ENCODE measurements around the gene PIP4K2B. TPM values are rescaled to one million over a fixed set of nuclear protein-coding genes. Genes with fewer than 3 reads are reported as not detected.
"Not testable (repeated sequence)": the region's sequence is repeated elsewhere in the genome, so short reads cannot be mapped to it uniquely, and the experiment has no call there.

Gene PIP4K2B
- polyA plus RNA-seq, 1 donor from 2014 or later: 164 TPM

DNA sequence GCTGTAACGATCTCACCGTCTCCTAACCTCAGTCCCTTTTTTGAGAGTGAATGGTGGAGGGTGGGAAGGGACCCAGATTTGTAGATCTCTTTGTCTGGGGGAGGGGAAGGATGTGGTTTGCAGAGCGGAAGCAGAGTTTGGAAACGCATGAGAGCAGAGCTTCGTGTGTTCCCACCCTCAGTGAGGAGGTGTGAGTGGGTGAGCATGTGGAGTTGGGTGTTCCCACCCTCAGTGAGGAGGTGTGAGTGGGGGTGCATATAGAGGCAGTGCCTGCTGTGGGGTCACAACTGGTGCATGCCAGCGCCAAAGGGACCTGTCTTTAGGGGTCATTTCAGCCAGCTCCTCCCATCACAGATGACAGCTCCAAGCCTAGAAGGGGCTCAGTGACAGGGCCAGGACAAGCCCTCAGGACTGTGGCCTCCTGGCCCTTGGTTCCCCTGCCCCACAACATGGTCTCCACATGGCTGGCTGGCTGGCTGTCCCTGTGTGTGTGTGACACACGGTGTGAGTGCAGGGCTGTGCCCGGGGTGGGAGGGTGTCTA is 71.0 kb downstream of the PIP4K2B start:
- TF ChIP-seq POLR2AphosphoS5 (IDR thresholded peaks at IDR 0.05): no peak
- TF ChIP-seq, protein P1, sequence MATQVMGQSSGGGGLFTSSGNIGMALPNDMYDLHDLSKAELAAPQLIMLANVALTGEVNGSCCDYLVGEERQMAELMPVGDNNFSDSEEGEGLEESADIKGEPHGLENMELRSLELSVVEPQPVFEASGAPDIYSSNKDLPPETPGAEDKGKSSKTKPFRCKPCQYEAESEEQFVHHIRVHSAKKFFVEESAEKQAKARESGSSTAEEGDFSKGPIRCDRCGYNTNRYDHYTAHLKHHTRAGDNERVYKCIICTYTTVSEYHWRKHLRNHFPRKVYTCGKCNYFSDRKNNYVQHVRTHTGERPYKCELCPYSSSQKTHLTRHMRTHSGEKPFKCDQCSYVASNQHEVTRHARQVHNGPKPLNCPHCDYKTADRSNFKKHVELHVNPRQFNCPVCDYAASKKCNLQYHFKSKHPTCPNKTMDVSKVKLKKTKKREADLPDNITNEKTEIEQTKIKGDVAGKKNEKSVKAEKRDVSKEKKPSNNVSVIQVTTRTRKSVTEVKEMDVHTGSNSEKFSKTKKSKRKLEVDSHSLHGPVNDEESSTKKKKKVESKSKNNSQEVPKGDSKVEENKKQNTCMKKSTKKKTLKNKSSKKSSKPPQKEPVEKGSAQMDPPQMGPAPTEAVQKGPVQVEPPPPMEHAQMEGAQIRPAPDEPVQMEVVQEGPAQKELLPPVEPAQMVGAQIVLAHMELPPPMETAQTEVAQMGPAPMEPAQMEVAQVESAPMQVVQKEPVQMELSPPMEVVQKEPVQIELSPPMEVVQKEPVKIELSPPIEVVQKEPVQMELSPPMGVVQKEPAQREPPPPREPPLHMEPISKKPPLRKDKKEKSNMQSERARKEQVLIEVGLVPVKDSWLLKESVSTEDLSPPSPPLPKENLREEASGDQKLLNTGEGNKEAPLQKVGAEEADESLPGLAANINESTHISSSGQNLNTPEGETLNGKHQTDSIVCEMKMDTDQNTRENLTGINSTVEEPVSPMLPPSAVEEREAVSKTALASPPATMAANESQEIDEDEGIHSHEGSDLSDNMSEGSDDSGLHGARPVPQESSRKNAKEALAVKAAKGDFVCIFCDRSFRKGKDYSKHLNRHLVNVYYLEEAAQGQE (IDR thresholded peaks at IDR 0.05; ENCODE audit: borderline replicate concordance): no peak
- Histone ChIP-seq H3K4me2 (ENCODE audit: low read length) (no peak overlapping the region), H4K20me1 (ENCODE audit: insufficient read depth) (no peaks in the 10 kb centered on the region), H3K36me3 (ENCODE audit: insufficient read depth, low read length) (no peaks in the 10 kb centered on the region), H3K9ac (ENCODE audit: low read length) (no peak overlapping the region), H3K27me3 (ENCODE audit: insufficient read depth, low read depth, low read length) (no peaks in the 10 kb centered on the region), H2AFZ (ENCODE audit: low read depth, low read length) (no peak overlapping the region), H3K27ac (ENCODE audit: low read length) (no peak overlapping the region), H3K4me3 (ENCODE audit: low read length) (no peak overlapping the region), H3F3A (ENCODE audit: insufficient read depth, low read length, poor library complexity, severe bottlenecking) (no peaks in the 10 kb centered on the region), H3K9me3 (ENCODE audit: low read length) (no peaks in the 10 kb centered on the region), H3K79me2 (replicated peaks; ENCODE audit: insufficient read depth, low read length) (no peaks in the 10 kb centered on the region), H3K9me2 (ENCODE audit: insufficient read depth, low read length) (no peaks in the 10 kb centered on the region)

DNA sequence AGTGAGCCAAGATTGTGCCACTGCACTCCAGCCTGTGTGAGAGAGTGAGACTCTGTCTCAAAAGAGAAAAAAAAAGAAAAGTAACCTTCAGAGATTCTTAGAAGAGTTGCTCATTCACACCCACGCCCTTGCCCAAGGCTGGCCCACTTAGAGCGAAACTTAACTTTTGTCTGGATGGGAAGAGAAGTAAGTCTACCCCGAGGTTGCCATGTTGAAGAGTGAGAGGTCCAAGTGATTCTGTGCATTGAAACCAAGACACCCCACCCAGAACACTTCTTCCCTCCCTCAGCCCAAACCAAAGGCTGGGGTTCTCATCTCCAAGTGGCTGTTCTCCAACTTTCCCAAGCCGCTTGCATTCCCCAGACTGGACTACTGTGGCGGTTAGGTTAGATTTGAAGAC is 71.6 kb downstream of the PIP4K2B start:
- TF ChIP-seq MXI1 (conservative IDR thresholded peaks at IDR 0.05; ENCODE audit: poor library complexity, severe bottlenecking): no peak
- no peak for TF ChIP-seq TAF1 (IDR thresholded peaks at IDR 0.05; ENCODE audit: low read depth)
- no peak for TF ChIP-seq EP300 (conservative IDR thresholded peaks at IDR 0.05; ENCODE audit: poor library complexity, severe bottlenecking)
- TF ChIP-seq POLR2AphosphoS5 (IDR thresholded peaks at IDR 0.05): no peak
- TF ChIP-seq, protein P1 (IDR thresholded peaks at IDR 0.05; ENCODE audit: borderline replicate concordance): no peak
- TF ChIP-seq EZH2 (IDR thresholded peaks at IDR 0.05; ENCODE audit: borderline replicate concordance, insufficient read depth, low read length, poor library complexity, severe bottlenecking): no peak
- TF ChIP-seq RAD21 (conservative IDR thresholded peaks at IDR 0.05): no peak
- TF ChIP-seq SMC3 (conservative IDR thresholded peaks at IDR 0.05; ENCODE audit: poor library complexity): no peak
- TF ChIP-seq, protein P2, sequence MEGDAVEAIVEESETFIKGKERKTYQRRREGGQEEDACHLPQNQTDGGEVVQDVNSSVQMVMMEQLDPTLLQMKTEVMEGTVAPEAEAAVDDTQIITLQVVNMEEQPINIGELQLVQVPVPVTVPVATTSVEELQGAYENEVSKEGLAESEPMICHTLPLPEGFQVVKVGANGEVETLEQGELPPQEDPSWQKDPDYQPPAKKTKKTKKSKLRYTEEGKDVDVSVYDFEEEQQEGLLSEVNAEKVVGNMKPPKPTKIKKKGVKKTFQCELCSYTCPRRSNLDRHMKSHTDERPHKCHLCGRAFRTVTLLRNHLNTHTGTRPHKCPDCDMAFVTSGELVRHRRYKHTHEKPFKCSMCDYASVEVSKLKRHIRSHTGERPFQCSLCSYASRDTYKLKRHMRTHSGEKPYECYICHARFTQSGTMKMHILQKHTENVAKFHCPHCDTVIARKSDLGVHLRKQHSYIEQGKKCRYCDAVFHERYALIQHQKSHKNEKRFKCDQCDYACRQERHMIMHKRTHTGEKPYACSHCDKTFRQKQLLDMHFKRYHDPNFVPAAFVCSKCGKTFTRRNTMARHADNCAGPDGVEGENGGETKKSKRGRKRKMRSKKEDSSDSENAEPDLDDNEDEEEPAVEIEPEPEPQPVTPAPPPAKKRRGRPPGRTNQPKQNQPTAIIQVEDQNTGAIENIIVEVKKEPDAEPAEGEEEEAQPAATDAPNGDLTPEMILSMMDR (IDR thresholded peaks at IDR 0.05; ENCODE audit: poor library complexity, severe bottlenecking): no peak
- no peaks in the 10 kb centered on the region for H3K27me3 ChIP-seq (ENCODE audit: insufficient read depth, low read depth, low read length)
- H3K9ac ChIP-seq (ENCODE audit: low read length): no peak overlapping the region
- H4K20me1 ChIP-seq (ENCODE audit: insufficient read depth): no peaks in the 10 kb centered on the region
- H3K9me3 ChIP-seq (ENCODE audit: low read length): no peaks in the 10 kb centered on the region
- no peaks in the 10 kb centered on the region for H3K9me2 ChIP-seq (ENCODE audit: insufficient read depth, low read length)
- H3K4me2 ChIP-seq (ENCODE audit: low read length): no peak overlapping the region
- H3K4me3 ChIP-seq (ENCODE audit: low read length): no peak overlapping the region
- no peak overlapping the region for H2AFZ ChIP-seq (ENCODE audit: low read depth, low read length)
- H3K36me3 ChIP-seq (ENCODE audit: insufficient read depth, low read length): no peaks in the 10 kb centered on the region
- H3F3A ChIP-seq (ENCODE audit: insufficient read depth, low read length, poor library complexity, severe bottlenecking): no peaks in the 10 kb centered on the region
- no peaks in the 10 kb centered on the region for H3K79me2 ChIP-seq (replicated peaks; ENCODE audit: insufficient read depth, low read length)
- no peak overlapping the region for H3K27ac ChIP-seq (ENCODE audit: low read length)

DNA sequence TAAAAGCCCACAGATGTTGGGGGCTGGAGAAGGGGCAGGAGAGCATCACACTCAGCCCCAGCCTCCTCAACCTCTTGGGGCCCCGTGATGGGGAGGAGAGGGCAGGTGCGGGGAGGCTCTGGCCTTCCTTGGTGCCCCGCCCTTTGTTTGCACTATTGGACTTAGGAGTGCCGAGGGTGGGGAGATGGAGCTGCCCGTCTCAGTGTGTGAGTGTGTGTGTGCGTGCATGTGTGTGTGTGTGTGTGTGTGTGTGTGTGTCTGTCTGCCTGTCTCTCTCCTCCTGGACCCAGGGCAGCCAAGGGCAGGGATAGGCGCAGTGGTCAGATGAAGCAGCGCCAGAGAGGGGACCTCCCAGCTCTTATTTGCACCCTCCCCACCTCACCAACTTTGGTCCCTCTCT is 73.2 kb downstream of the PIP4K2B start:
- not testable (repeated sequence) for H3K4me2 ChIP-seq (ENCODE audit: low read length); H3K79me2 ChIP-seq (replicated peaks; ENCODE audit: insufficient read depth, low read length); H3K27me3 ChIP-seq (ENCODE audit: insufficient read depth, low read depth, low read length)

More for the DNA sequence above, 73.2 kb downstream of the PIP4K2B start:
- not testable (repeated sequence) for H3K9me3 ChIP-seq (ENCODE audit: low read length); H3K27ac ChIP-seq (ENCODE audit: low read length); H4K20me1 ChIP-seq (ENCODE audit: insufficient read depth); H3K9ac ChIP-seq (ENCODE audit: low read length); H2AFZ ChIP-seq (ENCODE audit: low read depth, low read length); H3K36me3 ChIP-seq (ENCODE audit: insufficient read depth, low read length); H3K4me3 ChIP-seq (ENCODE audit: low read length); H3K9me2 ChIP-seq (ENCODE audit: insufficient read depth, low read length); H3F3A ChIP-seq (ENCODE audit: insufficient read depth, low read length, poor library complexity, severe bottlenecking)

All from neural cell (in vitro differentiated cells).